ENCODE results near the gene TRIO. TPM values are rescaled to one million over a fixed set of nuclear protein-coding genes. Genes with fewer than 3 reads are reported as not detected.

The TRIO gene
- total and polyA plus RNA-seq, 5 experiments from 2014 or later = 0.69 to 8.3 (median 4.0) TPM; not detected in 1

- H3K9me3 Mint-ChIP-seq = no peaks in the 10 kb centered on the region
- H3K36me3 Mint-ChIP-seq = no peaks in the 10 kb centered on the region
Measured at GRCh38 chr5:14178671-14179211, 35.6 kb downstream of the TRIO start.

GRCh38 chr5:14179446-14179845 lies 36.3 kb downstream of the TRIO start:
- H3K4me3 Mint-ChIP-seq = no peak overlapping the region
- H3K9me3 Mint-ChIP-seq = no peaks in the 10 kb centered on the region
- POLR2A ChIA-PET = no interaction called here
- no peak overlapping the region for H3K27ac Mint-ChIP-seq
- H3K4me1 Mint-ChIP-seq = peaks cover 0 to 4% (median under 1%) of the 10 kb centered on the region in 4 donors
- no peaks in the 10 kb centered on the region for H3K36me3 Mint-ChIP-seq
- peaks cover under 1 to 4% (median 2%) of the 10 kb centered on the region in 5 donors for H3K27me3 Mint-ChIP-seq
- no peak for ATAC-seq
- DNase-seq = no peak

More at GRCh38 chr5:14178671-14179211, 35.6 kb downstream of the TRIO start:
- POLR2A ChIA-PET = no interaction called here
- ATAC-seq = no peak
- no peak for DNase-seq
- no peak overlapping the region for H3K4me3 Mint-ChIP-seq
- no peak overlapping the region for H3K27ac Mint-ChIP-seq
- H3K27me3 Mint-ChIP-seq = peaks cover 4 to 10% (median 6%) of the 10 kb centered on the region in 5 donors
- H3K4me1 Mint-ChIP-seq = peaks cover 2 to 11% (median 4%) of the 10 kb centered on the region in 4 donors

GRCh38 chr5:14180437-14180836 lies 37.3 kb downstream of the TRIO start:
- Mint-ChIP-seq H3K9me3 (no peaks in the 10 kb centered on the region), H3K36me3 (no peaks in the 10 kb centered on the region), H3K27ac (no peak overlapping the region), H3K4me1 (peaks cover 0 to 3% (median 0%) of the 10 kb centered on the region in 4 donors), H3K4me3 (no peak overlapping the region), H3K27me3 (peaks cover 0 to 4% (median 0%) of the 10 kb centered on the region in 5 donors)
- DNase-seq (no peak), ATAC-seq (no peak)
- POLR2A ChIA-PET = no interaction called here

GRCh38 chr5:14181299-14181968 lies 38.3 kb downstream of the TRIO start:
- no peak for DNase-seq
- peak overlapping the region in 1 of 10 donors; percentile 19 for H3K27ac Mint-ChIP-seq
- H3K9me3 Mint-ChIP-seq = no peaks in the 10 kb centered on the region
- H3K4me3 Mint-ChIP-seq = no peak overlapping the region
- no peaks in the 10 kb centered on the region for H3K36me3 Mint-ChIP-seq
- H3K4me1 Mint-ChIP-seq = peaks cover 0 to 4% (median 0%) of the 10 kb centered on the region in 4 donors
- ATAC-seq = no peak
- POLR2A ChIA-PET = no interaction called here
- peaks cover 0 to 4% (median 0%) of the 10 kb centered on the region in 5 donors for H3K27me3 Mint-ChIP-seq

GRCh38 chr5:14182761-14183160 lies 39.6 kb downstream of the TRIO start:
- peaks cover 0 to 4% (median 0%) of the 10 kb centered on the region in 5 donors for H3K27me3 Mint-ChIP-seq
- H3K4me3 Mint-ChIP-seq = no peak overlapping the region
- ATAC-seq (no peak), DNase-seq (no peak)
- H3K4me1 Mint-ChIP-seq = peaks cover 0 to 4% (median 0%) of the 10 kb centered on the region in 4 donors
- no peak overlapping the region for H3K27ac Mint-ChIP-seq
- no peaks in the 10 kb centered on the region for H3K9me3 Mint-ChIP-seq
- POLR2A ChIA-PET = no interaction called here
- no peaks in the 10 kb centered on the region for H3K36me3 Mint-ChIP-seq

GRCh38 chr5:14183187-14183939 lies 40.2 kb downstream of the TRIO start:
- Mint-ChIP-seq H3K27me3 (peaks cover 0 to 2% (median 0%) of the 10 kb centered on the region in 5 donors), H3K4me1 (peaks cover 0 to 4% (median 0%) of the 10 kb centered on the region in 4 donors), H3K9me3 (no peaks in the 10 kb centered on the region), H3K36me3 (no peaks in the 10 kb centered on the region), H3K27ac (no peak overlapping the region), H3K4me3 (no peak overlapping the region)
- DNase-seq (no peak), ATAC-seq (no peak)
- POLR2A ChIA-PET = no interaction called here

- Mint-ChIP-seq H3K36me3 (no peaks in the 10 kb centered on the region), H3K27me3 (peaks cover 0 to 1% (median 0%) of the 10 kb centered on the region in 5 donors), H3K4me1 (peaks cover 0 to 4% (median 0%) of the 10 kb centered on the region in 4 donors), H3K9me3 (no peaks in the 10 kb centered on the region), H3K27ac (no peak overlapping the region), H3K4me3 (no peak overlapping the region)
- POLR2A ChIA-PET = no interaction called here
- DNase-seq (no peak), ATAC-seq (no peak)
Measured at GRCh38 chr5:14184082-14184481, 40.9 kb downstream of the TRIO start.

GRCh38 chr5:14184725-14185124 lies 41.6 kb downstream of the TRIO start:
- Mint-ChIP-seq H3K4me1 (peaks cover 0 to 4% (median 0%) of the 10 kb centered on the region in 4 donors), H3K9me3 (no peaks in the 10 kb centered on the region), H3K4me3 (no peak overlapping the region), H3K27ac (no peak overlapping the region), H3K36me3 (no peaks in the 10 kb centered on the region), H3K27me3 (peaks cover 0 to 7% (median 0%) of the 10 kb centered on the region in 5 donors)
- DNase-seq (no peak), ATAC-seq (no peak)
- POLR2A ChIA-PET = no interaction called here

GRCh38 chr5:14185326-14186058 lies 42.4 kb downstream of the TRIO start:
- Mint-ChIP-seq H3K27me3 (peaks cover 0 to 13% (median 1%) of the 10 kb centered on the region in 5 donors), H3K27ac (no peak overlapping the region), H3K4me3 (no peak overlapping the region), H3K36me3 (no peaks in the 10 kb centered on the region), H3K4me1 (peaks cover 0 to 4% (median 0%) of the 10 kb centered on the region in 4 donors), H3K9me3 (no peaks in the 10 kb centered on the region)
- POLR2A ChIA-PET = no interaction called here
- DNase-seq = no peak
- ATAC-seq = no peak

GRCh38 chr5:14186059-14186830 lies 43.1 kb downstream of the TRIO start:
- Mint-ChIP-seq H3K27ac (no peak overlapping the region), H3K4me1 (peaks cover 0 to 4% (median 0%) of the 10 kb centered on the region in 4 donors), H3K27me3 (peaks cover 0 to 13% (median 1%) of the 10 kb centered on the region in 5 donors), H3K4me3 (no peak overlapping the region), H3K9me3 (no peaks in the 10 kb centered on the region), H3K36me3 (no peaks in the 10 kb centered on the region)
- POLR2A ChIA-PET = no interaction called here
- ATAC-seq (no peak), DNase-seq (no peak)

- Mint-ChIP-seq H3K4me3 (no peak overlapping the region), H3K9me3 (no peaks in the 10 kb centered on the region), H3K27me3 (peaks cover 0 to 13% (median 1%) of the 10 kb centered on the region in 5 donors), H3K27ac (no peak overlapping the region), H3K36me3 (no peaks in the 10 kb centered on the region), H3K4me1 (peaks cover 0 to 4% (median 0%) of the 10 kb centered on the region in 4 donors)
- POLR2A ChIA-PET = no interaction called here
- ATAC-seq (no peak), DNase-seq (no peak)
Measured at GRCh38 chr5:14187157-14187556, 44.0 kb downstream of the TRIO start.

GRCh38 chr5:14187660-14188059 lies 44.5 kb downstream of the TRIO start:
- no peak overlapping the region for H3K27ac Mint-ChIP-seq
- DNase-seq (no peak), ATAC-seq (no peak)
- no peaks in the 10 kb centered on the region for H3K36me3 Mint-ChIP-seq
- H3K4me3 Mint-ChIP-seq = no peak overlapping the region
- peaks cover 0 to 13% (median 1%) of the 10 kb centered on the region in 5 donors for H3K27me3 Mint-ChIP-seq
- peaks cover 0 to 4% (median 0%) of the 10 kb centered on the region in 4 donors for H3K4me1 Mint-ChIP-seq
- H3K9me3 Mint-ChIP-seq = no peaks in the 10 kb centered on the region
- POLR2A ChIA-PET = no interaction called here
